CD4-positive, alpha-beta T cell treated with Interleukin-4 for 4 hours (primary cell): ENCODE data around the gene PIM1.
"Not testable (repeated sequence)": the region's sequence is repeated elsewhere in the genome, so short reads cannot be mapped to it uniquely, and the experiment has no call there.

ENCODE experiments used
- DNase-seq: peaks from one replicate; pipeline ENCODE4 v3.0.0-alpha.2; 2020

PIM1 gene

GRCh38 chr6:37169496-37170272 lies at the start of gene PIM1:
Gene PIM1, plus strand, starts transcription at chr6:37170152. Its CDS starts 424 bp downstream, at chr6:37170576.
- peak; percentile 99 for DNase-seq

- no peak for DNase-seq
These were observed 48.4 kb upstream of the PIM1 start for GRCh38 chr6:37121556-37121955.

- DNase-seq: no peak
These were observed 47.1 kb upstream of the PIM1 start for GRCh38 chr6:37122861-37123260.

GRCh38 chr6:37123957-37124729 lies 45.8 kb upstream of the PIM1 start:
- DNase-seq: no peak

- no peak for DNase-seq
These were observed 44.0 kb upstream of the PIM1 start for GRCh38 chr6:37125774-37126492.

DNA sequence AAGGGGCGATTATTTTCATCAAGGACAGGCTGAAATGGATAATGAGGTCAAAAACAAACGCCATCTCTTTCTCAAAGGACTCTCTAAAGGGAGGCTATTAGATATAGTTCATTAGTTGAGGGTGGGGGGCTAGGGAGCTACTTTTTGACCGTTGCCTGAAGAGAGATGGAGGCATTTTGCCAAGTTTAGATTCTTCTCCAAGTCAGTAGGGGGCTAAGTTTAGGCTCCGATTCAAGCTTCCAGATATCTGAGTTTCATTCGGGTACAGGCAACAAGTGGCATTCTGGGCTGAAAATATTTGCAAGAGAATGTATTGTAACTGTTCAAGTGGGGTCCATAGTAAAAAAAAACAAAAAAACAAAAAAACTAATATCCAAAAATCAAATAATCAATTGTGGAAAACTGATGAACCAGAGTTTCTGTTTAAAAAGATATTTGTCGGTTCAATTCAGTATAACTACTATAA lies 43.4 kb upstream of the PIM1 start:
- no peak for DNase-seq

DNA sequence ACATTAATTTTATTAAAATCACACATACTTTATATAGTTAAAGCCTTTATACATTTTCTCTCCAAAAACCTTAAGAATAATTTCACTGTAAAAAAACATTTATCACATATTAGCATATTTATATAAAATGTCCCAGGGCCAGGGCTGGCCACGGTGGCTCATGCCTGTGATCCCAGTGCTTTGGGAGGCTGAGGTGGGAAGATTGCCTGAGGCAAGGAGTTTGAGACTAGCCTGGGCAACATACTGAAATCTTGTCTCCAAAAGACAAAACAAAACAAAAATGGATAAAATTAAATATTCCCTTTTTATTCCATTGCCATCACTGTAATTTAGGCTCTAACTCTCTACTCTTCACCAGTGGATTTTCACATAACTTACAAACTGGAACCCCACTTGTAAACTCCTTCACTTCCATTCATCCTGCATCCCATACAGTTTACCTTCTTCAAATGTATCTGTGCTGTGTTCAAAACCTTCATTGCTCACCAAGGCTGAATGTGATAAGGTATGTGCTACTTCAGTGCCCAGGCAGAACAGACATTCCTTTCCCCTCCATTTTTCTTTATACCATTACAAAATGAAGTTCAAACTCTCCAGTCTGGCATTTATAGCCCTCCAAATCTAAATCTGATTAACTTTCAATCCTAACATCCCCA lies 42.9 kb upstream of the PIM1 start:
- DNase-seq: no peak

- no peak for DNase-seq
These were observed 41.7 kb upstream of the PIM1 start for GRCh38 chr6:37127961-37128862.

DNA sequence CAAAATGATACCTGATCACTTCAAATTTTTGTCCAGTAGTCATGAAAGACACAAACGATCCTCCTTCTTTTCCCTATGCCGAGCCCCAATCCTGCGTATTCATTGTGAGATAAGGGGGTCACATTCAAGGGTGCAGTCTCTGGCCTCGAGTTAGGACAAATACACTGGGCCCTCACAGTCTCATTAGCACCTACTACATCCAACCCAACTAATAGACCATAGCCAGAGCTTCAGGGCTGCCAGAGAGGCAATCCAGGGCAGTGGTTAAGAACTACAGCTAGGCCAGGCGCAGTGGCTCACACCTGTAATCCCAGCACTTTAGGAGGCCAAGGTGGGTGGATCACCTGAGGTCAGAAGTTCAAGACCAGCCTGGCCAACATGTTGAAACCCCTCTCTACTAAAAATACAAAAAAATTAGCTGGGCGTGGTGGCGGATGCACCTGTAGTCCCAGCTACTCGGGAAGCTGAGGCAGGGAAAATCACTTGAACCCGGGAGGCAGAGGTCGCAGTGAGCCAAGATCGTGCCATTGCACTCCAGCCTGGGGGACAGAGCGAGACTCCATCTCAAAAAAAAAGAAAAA lies 41.0 kb upstream of the PIM1 start:
- not testable (repeated sequence) for DNase-seq

- DNase-seq: no peak
These were observed 40.4 kb upstream of the PIM1 start for GRCh38 chr6:37129566-37129965.

- peak; percentile 32 for DNase-seq
These were observed 39.2 kb upstream of the PIM1 start for GRCh38 chr6:37130704-37131103.

DNA sequence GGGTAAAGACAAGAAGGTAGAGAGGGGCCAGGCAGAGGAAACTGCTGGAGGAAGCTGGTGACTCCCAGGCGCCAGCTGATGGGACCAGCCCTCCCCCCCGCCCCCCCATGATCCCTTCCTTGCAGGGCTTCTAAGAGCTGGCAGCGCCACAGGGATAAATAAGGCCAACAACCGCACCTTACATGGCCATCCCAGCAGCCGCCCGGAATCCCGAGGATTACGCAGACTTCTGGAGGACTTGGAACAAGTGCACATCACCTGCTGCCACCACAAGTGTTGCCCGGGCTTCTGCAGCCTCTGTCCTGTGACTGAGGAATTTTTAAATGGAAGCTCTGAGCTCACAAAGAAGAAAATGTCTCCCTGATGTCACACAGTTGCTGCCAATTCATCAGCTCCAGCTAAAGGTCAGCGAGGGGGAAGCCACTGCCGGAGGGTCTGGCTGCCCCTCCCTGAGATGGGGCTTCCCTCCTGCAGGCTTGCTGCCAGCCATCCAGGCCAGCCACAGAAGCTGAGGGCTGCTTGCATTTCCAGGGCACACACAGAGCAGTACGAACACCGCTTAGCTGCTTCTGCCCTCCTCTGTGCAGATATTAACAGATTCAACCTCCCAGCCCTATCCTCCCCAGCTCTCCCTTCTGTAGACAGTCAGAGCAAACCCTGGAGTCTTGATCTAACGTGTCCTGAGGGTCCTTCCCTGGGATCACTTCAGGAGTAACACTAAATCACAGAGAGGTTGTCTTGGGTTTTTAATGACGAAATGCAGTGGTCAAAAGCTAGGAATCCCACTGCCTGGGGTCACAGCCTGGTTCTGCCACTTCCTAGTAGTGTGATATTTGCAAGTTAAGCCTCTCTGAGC lies 38.6 kb upstream of the PIM1 start:
- no peak for DNase-seq

DNA sequence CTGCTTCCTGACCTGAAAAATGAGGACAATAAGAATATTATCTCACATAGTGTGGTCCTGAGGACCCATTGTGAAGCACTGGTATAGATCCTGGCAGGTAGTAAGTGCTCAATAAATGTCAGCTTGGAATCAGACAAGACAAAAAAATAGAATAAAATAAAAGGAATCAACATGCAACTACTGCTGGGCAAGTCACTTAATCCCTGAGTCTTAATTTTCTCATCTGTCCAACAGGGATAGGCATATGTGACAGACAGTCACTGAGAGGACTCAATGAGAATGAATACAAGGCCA lies 38.0 kb upstream of the PIM1 start:
- no peak for DNase-seq

DNA sequence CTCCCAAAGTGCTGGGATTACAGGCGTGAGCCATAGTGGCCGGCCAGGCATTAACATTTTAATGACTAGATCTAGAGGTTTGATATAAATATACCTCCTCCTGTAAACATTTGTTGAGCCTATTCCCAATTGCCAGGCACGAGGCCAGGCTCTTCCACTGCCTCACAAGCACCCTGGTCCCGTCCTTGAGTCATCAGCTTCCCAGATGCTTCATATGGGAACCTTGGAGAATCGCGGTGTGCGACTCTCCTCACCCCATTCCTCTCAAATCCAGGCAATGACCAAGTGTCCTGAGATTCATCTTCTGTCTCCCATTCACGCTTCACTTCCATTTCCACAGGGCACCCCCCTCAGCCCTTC lies 35.9 kb upstream of the PIM1 start:
- DNase-seq: no peak

DNA sequence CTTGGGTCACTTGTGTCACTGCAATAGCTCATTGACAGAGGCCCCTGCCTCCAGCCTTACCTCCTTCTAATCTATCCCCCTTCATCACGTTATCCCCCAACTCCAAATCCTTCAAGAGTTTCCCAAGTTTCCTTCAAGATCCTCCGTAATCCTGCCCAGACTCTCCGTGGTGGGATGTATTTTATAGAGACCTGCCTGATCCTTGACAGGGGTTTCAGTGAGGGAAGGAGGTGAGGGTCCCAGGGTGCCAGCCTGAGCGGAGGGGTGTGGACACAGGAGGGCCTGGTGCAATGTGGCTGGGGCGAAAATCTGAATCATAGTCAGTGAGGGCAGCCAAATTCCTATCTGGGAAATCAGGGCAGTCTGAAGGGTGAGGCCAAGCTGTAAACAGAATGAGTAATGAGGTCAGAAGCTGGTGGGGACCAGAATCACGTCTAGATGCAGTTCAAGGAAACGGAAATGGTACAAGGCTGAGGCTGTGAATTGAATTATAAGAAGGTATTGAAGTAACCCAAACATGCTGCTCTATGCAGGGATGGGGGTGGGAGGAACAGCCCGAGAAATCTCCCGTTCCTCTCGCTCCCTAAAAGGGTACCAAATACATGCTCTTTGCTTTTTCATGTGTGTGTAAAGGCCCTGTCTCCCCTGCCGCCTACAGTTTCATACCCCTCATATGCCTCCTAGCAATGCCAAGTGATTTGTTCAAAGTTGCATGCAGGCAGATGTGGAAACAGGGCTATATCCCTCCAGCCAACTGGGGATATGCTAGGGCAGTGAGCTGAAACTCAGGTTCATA lies 35.4 kb upstream of the PIM1 start:
- peak; percentile 84 for DNase-seq

- DNase-seq: no peak
These were observed 33.9 kb upstream of the PIM1 start for GRCh38 chr6:37135835-37136694.

DNA sequence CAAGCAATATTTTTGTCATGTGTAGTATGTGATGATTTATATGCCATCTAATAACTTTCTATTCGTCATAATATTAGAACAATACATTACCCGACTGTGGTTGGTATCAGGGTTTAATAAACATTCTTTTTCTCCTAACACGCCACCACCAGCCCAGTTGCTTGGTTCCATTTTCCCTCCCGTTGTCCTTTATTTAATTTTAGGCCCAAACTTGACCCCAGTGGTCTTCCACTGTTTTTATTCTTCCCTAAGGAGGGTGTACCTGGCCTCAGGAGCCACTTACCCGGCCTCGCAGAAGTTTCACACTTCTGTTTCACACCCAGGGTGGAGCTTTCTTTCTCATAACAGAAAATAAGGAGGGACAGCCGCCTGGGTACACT lies 33.1 kb upstream of the PIM1 start:
- no peak for DNase-seq

DNA sequence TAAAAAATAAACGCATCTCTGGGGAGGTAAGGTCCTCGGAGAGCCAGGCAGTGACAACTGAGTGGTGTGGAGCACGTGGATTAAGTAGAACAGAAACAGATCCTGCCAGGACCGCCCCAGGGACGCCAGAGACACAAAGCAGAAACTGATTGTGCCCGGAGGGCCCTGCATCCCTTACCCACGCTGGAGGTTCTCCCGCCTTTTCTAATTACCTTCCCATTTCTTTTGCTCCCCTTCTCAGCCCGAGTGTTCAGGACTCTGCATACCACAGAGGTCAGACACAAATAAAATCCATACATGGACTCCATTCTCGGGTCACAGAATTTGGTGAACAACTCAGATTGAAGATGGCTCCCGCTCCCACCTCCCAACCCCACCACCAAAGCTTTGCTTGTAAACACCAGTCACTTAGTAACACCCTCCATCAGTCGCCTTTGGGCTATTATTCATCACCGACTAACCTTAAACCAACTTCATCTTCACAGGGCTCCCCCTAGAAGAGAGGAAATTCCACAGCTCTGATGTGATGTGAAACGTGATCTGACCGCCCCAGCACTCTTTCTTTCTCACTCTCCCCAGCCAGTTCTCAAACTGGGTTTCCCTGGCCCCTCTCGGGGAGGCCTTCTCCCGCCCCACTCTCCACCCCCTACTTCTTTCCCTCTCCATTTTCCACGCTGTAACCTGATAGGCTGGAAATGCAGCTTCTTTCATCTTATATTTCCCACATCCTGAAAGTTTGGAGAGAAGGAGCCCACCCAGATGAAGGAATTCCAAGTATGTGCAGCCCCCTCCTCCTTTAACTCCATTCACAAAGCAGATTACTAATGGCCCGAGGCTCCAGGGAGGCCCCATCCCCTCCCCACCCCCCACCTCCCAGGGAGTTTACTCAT lies 32.5 kb upstream of the PIM1 start:
- DNase-seq: peak; percentile 85
